CD14-positive monocyte (primary cell): Measurements from ENCODE around the gene TMEM158. TPM values are rescaled to one million over a fixed set of nuclear protein-coding genes. Genes with fewer than 3 reads are reported as not detected.

Experiments
- DNase-seq, 3 donors: peaks; one replicate each; pipeline ENCODE4 v3.0.0-alpha.2; 2011 to 2022
- H2AFZ ChIP-seq: 2 replicates; pipeline ENCODE4 v1.6.0; 2012; ENCODE audit warnings: mild to moderate bottlenecking, low read depth, low read length, inconsistent platforms; ENCODE audit not compliant: insufficient read depth, poor library complexity, severe bottlenecking
- H3K27ac ChIP-seq, 2 donors: 1 replicate in 1 of 2; 2 replicates in 1 of 2; pipeline ENCODE4 v1.5.1; 2012 to 2013; ENCODE audit warnings: low read length in 2 of 2, control low read depth in 1 of 2, inconsistent platforms in 1 of 2, low read depth in 1 of 2, mild to moderate bottlenecking in 1 of 2
- H3K27me3 ChIP-seq, 2 donors: one replicate each; pipeline versions ENCODE4 v1.6.0 to v1.6.1; 2011 to 2013; ENCODE audit warnings: low read length in 2 of 2; ENCODE audit not compliant: control insufficient read depth in 2 of 2, insufficient read depth in 2 of 2
- H3K36me3 ChIP-seq, 2 donors: replicated peaks in 1 of 2; 1 replicate in 1 of 2; 2 replicates in 1 of 2; pipeline versions ENCODE4 v1.5.1 to v1.6.1; 2012 to 2013; ENCODE audit warnings: low read length in 2 of 2, control low read depth in 1 of 2, inconsistent platforms in 1 of 2, mild to moderate bottlenecking in 1 of 2; ENCODE audit not compliant: insufficient read depth in 2 of 2, control insufficient read depth in 1 of 2
- H3K4me1 ChIP-seq, 2 donors: 1 replicate in 1 of 2; 2 replicates in 1 of 2; pipeline versions ENCODE4 v1.5.1 to v1.6.1; 2012 to 2013; ENCODE audit warnings: low read length in 2 of 2, control low read depth in 1 of 2, inconsistent platforms in 1 of 2, mild to moderate bottlenecking in 1 of 2, moderate library complexity in 1 of 2; ENCODE audit not compliant: insufficient read depth in 2 of 2, control insufficient read depth in 1 of 2
- H3K4me2 ChIP-seq: replicated peaks from 2 replicates; pipeline ENCODE3; 2012; ENCODE audit warnings: low read length, moderate library complexity, mild to moderate bottlenecking; ENCODE audit not compliant: poor library complexity, severe bottlenecking; ENCODE audit errors: extremely low read depth
- H3K4me3 ChIP-seq, 3 experiments: fragments of 200-600 bp in 1 of 3; sonication (generic) in 1 of 3; replicated peaks in 1 of 3; 1 replicate in 2 of 3; 2 replicates in 1 of 3; pipeline ENCODE4 v1.5.1; 2011 to 2013; ENCODE audit warnings: low read length in 3 of 3, mild to moderate bottlenecking in 3 of 3, control low read depth in 2 of 3, low read depth in 2 of 3, inconsistent platforms in 1 of 3, moderate library complexity in 1 of 3
- H3K79me2 ChIP-seq: 2 replicates; pipeline ENCODE4 v1.6.0; 2012; ENCODE audit warnings: mild to moderate bottlenecking, control low read depth, inconsistent platforms, low read length, moderate library complexity; ENCODE audit not compliant: insufficient read depth
- H3K9ac ChIP-seq: 2 replicates; pipeline ENCODE4 v1.6.0; 2017; ENCODE audit warnings: low read length, mild to moderate bottlenecking; ENCODE audit not compliant: insufficient read depth, poor library complexity, severe bottlenecking
- H3K9me3 ChIP-seq, 2 donors: replicated peaks in 1 of 2; 1 replicate in 1 of 2; 2 replicates in 1 of 2; pipeline versions ENCODE4 v1.5.1 to v1.6.1; 2012 to 2013; ENCODE audit warnings: low read length in 2 of 2, control low read depth in 1 of 2; ENCODE audit not compliant: control insufficient read depth in 1 of 2, insufficient read depth in 1 of 2
- H4K20me1 ChIP-seq: 2 replicates; pipeline ENCODE4 v1.6.0; 2012; ENCODE audit warnings: mild to moderate bottlenecking, low read length, control low read depth, moderate library complexity; ENCODE audit not compliant: insufficient read depth
- H3K27ac Mint-ChIP-seq, 7 donors: one replicate each; pipeline ENCODE4 v1.8.0; 2020; ENCODE audit warnings: mild to moderate bottlenecking in 7 of 7, mixed read lengths in 7 of 7, moderate library complexity in 6 of 7, inconsistent platforms in 2 of 7
- H3K27me3 Mint-ChIP-seq, 3 donors: one replicate each; pipeline ENCODE4 v1.8.0; 2021 to 2022; ENCODE audit warnings: low read depth in 3 of 3, mild to moderate bottlenecking in 3 of 3, mixed read lengths in 3 of 3, moderate library complexity in 3 of 3, inconsistent platforms in 1 of 3
- H3K36me3 Mint-ChIP-seq, 2 donors: one replicate each; pipeline ENCODE4 v1.8.0; 2020; ENCODE audit warnings: mixed read lengths in 2 of 2, inconsistent platforms in 1 of 2, mild to moderate bottlenecking in 1 of 2
- H3K4me1 Mint-ChIP-seq: one replicate; pipeline ENCODE4 v1.8.0; 2020; ENCODE audit warnings: mild to moderate bottlenecking, mixed read lengths
- H3K4me3 Mint-ChIP-seq, 2 donors: one replicate each; pipeline ENCODE4 v1.8.0; 2020; ENCODE audit warnings: mild to moderate bottlenecking in 2 of 2, mixed read lengths in 2 of 2, moderate library complexity in 1 of 2
- H3K9me3 Mint-ChIP-seq, 7 donors: one replicate each; pipeline ENCODE4 v1.8.0; 2020 to 2022; ENCODE audit warnings: mixed read lengths in 7 of 7, mild to moderate bottlenecking in 6 of 7, moderate library complexity in 6 of 7, inconsistent platforms in 2 of 7
- WGBS: methylation state at CpG from one replicate; pipeline ENCODE4 v1.1.5; 2013; ENCODE audit warnings: missing lambda C conversion rate; ENCODE audit not compliant: insufficient coverage; 5-methylcytosine and 5-hydroxymethylcytosine counted together
- intact Hi-C, 2 donors: fragments of 100-400 bp; cut with micrococcal nuclease; formaldehyde crosslinking; loops; one replicate each; pipeline versions ENCODE4 v1.15.0 to v1.15.1; 2023
- polyA plus RNA-seq, 3 donors: library from polyadenylated mRNA; depleted of rRNA in 1 of 3; unstranded in 2 of 3; stranded (reverse) in 1 of 3; fragments of 300-500 nt in 2 of 3; fragments of >200 nt in 1 of 3; fragmentation: Illumina TruSeq in 2 of 3; gene quantifications; 1 replicate in 2 of 3; 2 replicates in 1 of 3; pipeline ENCODE4 v1.2.3, GENCODE V29; 2012 to 2021
- TF ChIP-seq, protein P1 (sequence below): fragments of 200-600 bp; IDR thresholded peaks from one replicate; pipeline ENCODE4 v1.8.0; 2022; ENCODE audit warnings: antibody characterized with exemption, mild to moderate bottlenecking

TMEM158 gene
- polyA plus RNA-seq, 3 donors = 0.19 to 0.88 TPM; not detected in 1

DNA sequence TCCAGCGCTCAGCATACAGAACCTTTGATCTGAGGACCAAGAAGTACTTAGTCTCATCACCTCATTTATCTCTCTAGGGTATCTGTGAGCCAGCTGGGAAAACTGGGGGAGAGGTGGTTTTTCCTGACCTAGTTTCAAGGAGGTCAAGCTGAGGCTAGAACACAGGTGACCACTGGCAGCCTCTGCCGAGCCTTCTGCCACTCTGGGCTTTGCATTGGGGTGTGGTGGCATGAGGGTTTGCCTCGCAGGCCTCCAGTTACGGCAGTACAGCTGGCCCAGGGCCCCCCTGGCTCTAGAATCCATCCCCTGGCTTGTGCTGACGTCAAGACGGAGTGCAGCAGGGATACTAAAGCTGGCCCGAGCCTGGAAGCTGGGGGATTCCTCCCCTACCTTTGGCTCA, 45.2 kb downstream of the TMEM158 start:
- H3K4me1 Mint-ChIP-seq = peaks cover 5% of the 10 kb centered on the region
- Histone ChIP-seq H2AFZ (no peak overlapping the region), H3K4me2 (no peak overlapping the region), H3K79me2 (no peaks in the 10 kb centered on the region), H3K4me3 (no peak overlapping the region), H3K9me3 (no peaks in the 10 kb centered on the region), H3K9ac (no peak overlapping the region), H3K4me1 (peaks cover 4 to 5% of the 10 kb centered on the region in 2 donors), H3K36me3 (no peaks in the 10 kb centered on the region), H3K27ac (no peak overlapping the region), H4K20me1 (no peaks in the 10 kb centered on the region), H3K27me3 (no peaks in the 10 kb centered on the region)
- H3K9me3 Mint-ChIP-seq = no peaks in the 10 kb centered on the region
- no peak for DNase-seq
- intact Hi-C loops = no loop called here
- H3K36me3 Mint-ChIP-seq = no peaks in the 10 kb centered on the region
- H3K4me3 Mint-ChIP-seq = no peak overlapping the region
- WGBS = 92% methylated on average over 4 of the region's 7 CpGs
- H3K27ac Mint-ChIP-seq = no peak overlapping the region
- peaks cover 3 to 12% (median 7%) of the 10 kb centered on the region in 3 donors for H3K27me3 Mint-ChIP-seq
- TF ChIP-seq, protein P1, sequence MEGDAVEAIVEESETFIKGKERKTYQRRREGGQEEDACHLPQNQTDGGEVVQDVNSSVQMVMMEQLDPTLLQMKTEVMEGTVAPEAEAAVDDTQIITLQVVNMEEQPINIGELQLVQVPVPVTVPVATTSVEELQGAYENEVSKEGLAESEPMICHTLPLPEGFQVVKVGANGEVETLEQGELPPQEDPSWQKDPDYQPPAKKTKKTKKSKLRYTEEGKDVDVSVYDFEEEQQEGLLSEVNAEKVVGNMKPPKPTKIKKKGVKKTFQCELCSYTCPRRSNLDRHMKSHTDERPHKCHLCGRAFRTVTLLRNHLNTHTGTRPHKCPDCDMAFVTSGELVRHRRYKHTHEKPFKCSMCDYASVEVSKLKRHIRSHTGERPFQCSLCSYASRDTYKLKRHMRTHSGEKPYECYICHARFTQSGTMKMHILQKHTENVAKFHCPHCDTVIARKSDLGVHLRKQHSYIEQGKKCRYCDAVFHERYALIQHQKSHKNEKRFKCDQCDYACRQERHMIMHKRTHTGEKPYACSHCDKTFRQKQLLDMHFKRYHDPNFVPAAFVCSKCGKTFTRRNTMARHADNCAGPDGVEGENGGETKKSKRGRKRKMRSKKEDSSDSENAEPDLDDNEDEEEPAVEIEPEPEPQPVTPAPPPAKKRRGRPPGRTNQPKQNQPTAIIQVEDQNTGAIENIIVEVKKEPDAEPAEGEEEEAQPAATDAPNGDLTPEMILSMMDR = no peak

DNA sequence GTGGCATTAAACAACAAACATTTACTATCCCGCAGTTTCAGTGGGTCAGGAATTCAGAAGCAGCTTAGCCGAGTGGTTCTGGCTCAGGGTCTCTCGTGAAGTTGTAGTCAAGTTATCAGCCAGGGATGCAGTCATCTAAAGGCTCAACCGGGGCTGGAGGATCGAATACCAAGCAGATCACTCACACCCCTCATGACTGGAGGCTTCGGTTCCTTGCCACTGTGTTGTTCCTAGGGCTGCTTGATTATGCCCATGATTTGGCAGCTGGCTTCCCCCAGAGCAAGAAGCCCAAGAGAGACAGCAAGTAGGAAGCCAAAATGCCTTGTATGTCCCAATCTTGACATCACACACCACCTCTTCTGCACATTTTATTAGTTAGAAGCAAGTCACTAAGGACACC, 46.0 kb downstream of the TMEM158 start:
- H3K79me2 ChIP-seq = no peaks in the 10 kb centered on the region
- Mint-ChIP-seq H3K36me3 (no peaks in the 10 kb centered on the region), H3K9me3 (no peaks in the 10 kb centered on the region), H3K27me3 (peaks cover 3 to 8% (median 7%) of the 10 kb centered on the region in 3 donors), H3K27ac (no peak overlapping the region), H3K4me3 (no peak overlapping the region), H3K4me1 (peaks cover 5% of the 10 kb centered on the region)
- H3K27ac ChIP-seq = no peak overlapping the region
- intact Hi-C loops = no loop called here
- TF ChIP-seq, protein P1 = no peak
- WGBS = 96% methylated on average over 6 of the region's 6 CpGs
- no peaks in the 10 kb centered on the region for H3K36me3 ChIP-seq
- H3K27me3 ChIP-seq = no peaks in the 10 kb centered on the region
- no peak overlapping the region for H3K4me2 ChIP-seq
- H4K20me1 ChIP-seq = no peaks in the 10 kb centered on the region
- peaks cover 4 to 5% of the 10 kb centered on the region in 2 donors for H3K4me1 ChIP-seq
- no peak overlapping the region for H3K4me3 ChIP-seq
- no peak for DNase-seq
- H3K9me3 ChIP-seq = no peaks in the 10 kb centered on the region
- no peak overlapping the region for H3K9ac ChIP-seq
- H2AFZ ChIP-seq = no peak overlapping the region
